Measurements from ENCODE around the gene FRRS1L.

- TF ChIP-seq CTCF (IDR thresholded peaks at IDR 0.05; ENCODE audit: low read length) (no peak), EZH2 (IDR thresholded peaks at IDR 0.05; ENCODE audit: borderline replicate concordance, low read length) (no peak)
These were observed 47.4 kb downstream of the FRRS1L start, which contains the start of gene TMEM245 for GRCh38 chr9:109119439-109120203.

Measured in OCI-LY1 (cell line).